Gastroesophageal sphincter (tissue), 4 donors: ENCODE results near the gene ALKBH6. TPM values are rescaled to one million over a fixed set of nuclear protein-coding genes. Genes with fewer than 3 reads are reported as not detected.
A peak's percentile ranks its signal among the peaks of the same experiment; 100 is the strongest.

Experiments used
- ATAC-seq: fragments of 150-250 bp; one replicate; pipeline ENCODE4 v1.9.1; 2016; ENCODE audit warnings: mild to moderate bottlenecking, moderate library complexity
- H3K27ac ChIP-seq, 4 donors: fragments of 200-600 bp; sonication (generic) in 3 of 4; 1 replicate in 3 of 4; 2 replicates in 1 of 4; pipeline ENCODE4 v1.5.1; 2016 to 2019
- H3K27me3 ChIP-seq: fragments of 200-600 bp; sonication (generic); one replicate; pipeline ENCODE4 v1.5.1; 2019
- H3K36me3 ChIP-seq, 2 donors: fragments of 200-600 bp; sonication (generic); one replicate each; pipeline ENCODE4 v1.5.1; 2019; ENCODE audit warnings: control low read depth in 1 of 2
- H3K4me1 ChIP-seq, 3 donors: fragments of 200-600 bp; sonication (generic); 1 replicate in 2 of 3; 2 replicates in 1 of 3; pipeline ENCODE4 v1.5.1; 2016 to 2019; ENCODE audit warnings: control low read depth in 2 of 3
- H3K4me3 ChIP-seq, 2 donors: fragments of 200-600 bp; sonication (generic); one replicate each; pipeline ENCODE4 v1.5.1; 2019; ENCODE audit warnings: mild to moderate bottlenecking in 1 of 2, moderate library complexity in 1 of 2
- H3K9me3 ChIP-seq, 3 donors: fragments of 200-600 bp; sonication (generic); one replicate each; pipeline ENCODE4 v1.5.1; 2017 to 2019; ENCODE audit warnings: control low read depth in 2 of 3
- CTCF ChIP-seq, 4 experiments: fragments of 200-600 bp in 2 of 4; fragments of 450-650 bp in 2 of 4; sonication (generic) in 1 of 4; IDR thresholded peaks; one replicate each; pipeline ENCODE4 v1.5.1; 2017 to 2019; ENCODE audit warnings: antibody characterized with exemption in 4 of 4, mild to moderate bottlenecking in 2 of 4, moderate library complexity in 2 of 4
- EP300 ChIP-seq: sonication (generic); formaldehyde crosslinking; IDR thresholded peaks from one replicate; pipeline ENCODE4 v1.6.1; 2017; ENCODE audit warnings: antibody characterized with exemption, mild to moderate bottlenecking
- POLR2A ChIP-seq, 2 donors: fragments of 450-650 bp; IDR thresholded peaks; one replicate each; pipeline ENCODE4 v1.6.1; 2017; ENCODE audit warnings: antibody characterized with exemption in 2 of 2, mild to moderate bottlenecking in 2 of 2, moderate library complexity in 1 of 2
- POLR2AphosphoS5 ChIP-seq: sonication (generic); formaldehyde crosslinking; IDR thresholded peaks from one replicate; pipeline ENCODE4 v1.6.1; 2017; ENCODE audit warnings: antibody characterized with exemption
- WGBS, 2 donors: methylation state at CpG; one replicate each; pipeline ENCODE4 v1.1.5; 2018; ENCODE audit warnings: low coverage in 1 of 2; 5-methylcytosine and 5-hydroxymethylcytosine counted together
- total RNA-seq, 4 donors: library from RNA; depleted of rRNA; stranded (reverse); fragments of >200 nt; gene quantifications; one replicate each; pipeline ENCODE4 v1.1.0, GENCODE V29; 2016

Gene ALKBH6
- total RNA-seq, 4 donors from 2014 or later = 10.7 to 38.3 (median 25.3) TPM

- peak overlapping the region in 2 of 4 donors; percentile 2 to 24 for H3K27ac ChIP-seq
- WGBS, 2 donors = 67 to 68% methylated on average over 5 to 8 of the region's 8 CpGs
Observed at GRCh38 chr19:36030264-36031148, 16.5 kb upstream of the ALKBH6 start.

GRCh38 chr19:36028313-36029041 lies 14.5 kb upstream of the ALKBH6 start:
- peaks cover 0 to 34% (median 5%) of the 10 kb centered on the region in 3 donors for H3K4me1 ChIP-seq
- H3K27me3 ChIP-seq = no peaks in the 10 kb centered on the region
- 64 to 66% methylated on average over 7 to 10 of the region's 10 CpGs for WGBS, 2 donors
- peaks cover 0 to 52% of the 10 kb centered on the region in 2 donors for H3K36me3 ChIP-seq
- ATAC-seq = no peak
- H3K27ac ChIP-seq = no peak overlapping the region
- H3K9me3 ChIP-seq = no peaks in the 10 kb centered on the region
- no peak overlapping the region for H3K4me3 ChIP-seq
- no peak for TF ChIP-seq CTCF (IDR thresholded peaks at IDR 0.05)
- no peak for TF ChIP-seq POLR2AphosphoS5
- no peak for TF ChIP-seq POLR2A (IDR thresholded peaks at IDR 0.05)
- no peak for TF ChIP-seq EP300

More at GRCh38 chr19:36030264-36031148, 16.5 kb upstream of the ALKBH6 start:
- Histone ChIP-seq H3K36me3 (peaks cover 0 to 40% of the 10 kb centered on the region in 2 donors), H3K4me1 (peaks cover 0 to 37% (median 5%) of the 10 kb centered on the region in 3 donors), H3K9me3 (no peaks in the 10 kb centered on the region), H3K4me3 (no peak overlapping the region), H3K27me3 (no peaks in the 10 kb centered on the region)
- TF ChIP-seq POLR2AphosphoS5 = no peak
- TF ChIP-seq CTCF (IDR thresholded peaks at IDR 0.05) = peak in 1 of 4 experiments; percentile 13
- ATAC-seq = no peak

GRCh38 chr19:36027696-36028095 lies 13.7 kb upstream of the ALKBH6 start:
- no peaks in the 10 kb centered on the region for H3K9me3 ChIP-seq
- ATAC-seq = no peak
- no peak overlapping the region for H3K4me3 ChIP-seq
- H3K27me3 ChIP-seq = no peaks in the 10 kb centered on the region
- peaks cover 0 to 26% (median 5%) of the 10 kb centered on the region in 3 donors for H3K4me1 ChIP-seq
- 90 to 96% methylated on average over 2 to 6 of the region's 6 CpGs for WGBS, 2 donors
- TF ChIP-seq CTCF (IDR thresholded peaks at IDR 0.05) = no peak
- no peak for TF ChIP-seq EP300
- TF ChIP-seq POLR2A (IDR thresholded peaks at IDR 0.05) = no peak
- no peak for TF ChIP-seq POLR2AphosphoS5
- peaks cover 0 to 60% of the 10 kb centered on the region in 2 donors for H3K36me3 ChIP-seq
- H3K27ac ChIP-seq = no peak overlapping the region

- Histone ChIP-seq H3K4me3 (no peak overlapping the region), H3K36me3 (peaks cover 0 to 74% of the 10 kb centered on the region in 2 donors), H3K9me3 (no peaks in the 10 kb centered on the region), H3K27ac (no peak overlapping the region), H3K27me3 (no peaks in the 10 kb centered on the region), H3K4me1 (peaks cover 0 to 12% (median 0%) of the 10 kb centered on the region in 3 donors)
- TF ChIP-seq POLR2AphosphoS5 (no peak), CTCF (IDR thresholded peaks at IDR 0.05) (no peak), EP300 (no peak), POLR2A (IDR thresholded peaks at IDR 0.05) (no peak)
- no peak for ATAC-seq
- WGBS, 2 donors = 88 to 99% methylated on average over 10 to 11 of the region's 49 CpGs
Observed at GRCh38 chr19:36026091-36026876, 12.3 kb upstream of the ALKBH6 start.
